IgD-negative memory B cell (primary cell): ENCODE results near the gene TOPAZ1. TPM values are rescaled to one million over a fixed set of nuclear protein-coding genes. Genes with fewer than 3 reads are reported as not detected.
"Not testable (repeated sequence)": the region's sequence is repeated elsewhere in the genome, so short reads cannot be mapped to it uniquely, and the experiment has no call there.

Source experiments
- H3K27ac Mint-ChIP-seq, 3 donors: one replicate each; pipeline ENCODE4 v1.8.0; 2020 to 2022; ENCODE audit warnings: mild to moderate bottlenecking in 3 of 3, mixed read lengths in 3 of 3, moderate library complexity in 1 of 3
- H3K27me3 Mint-ChIP-seq: one replicate; pipeline ENCODE4 v1.8.0; 2021; ENCODE audit warnings: mixed read lengths
- H3K36me3 Mint-ChIP-seq: one replicate; pipeline ENCODE4 v1.8.0; 2020; ENCODE audit warnings: mild to moderate bottlenecking, mixed read lengths
- H3K4me1 Mint-ChIP-seq, 3 donors: one replicate each; pipeline ENCODE4 v1.8.0; 2020 to 2022; ENCODE audit warnings: mixed read lengths in 3 of 3, mild to moderate bottlenecking in 1 of 3
- H3K4me3 Mint-ChIP-seq, 4 donors: one replicate each; pipeline ENCODE4 v1.8.0; 2020 to 2022; ENCODE audit warnings: mild to moderate bottlenecking in 4 of 4, mixed read lengths in 4 of 4, moderate library complexity in 3 of 4
- H3K9me3 Mint-ChIP-seq, 3 donors: one replicate each; pipeline ENCODE4 v1.8.0; 2020 to 2021; ENCODE audit warnings: mixed read lengths in 3 of 3, mild to moderate bottlenecking in 1 of 3
- polyA plus RNA-seq: library from polyadenylated mRNA; unstranded; fragments of 300-500 nt; fragmentation: Illumina TruSeq; gene quantifications from one replicate; pipeline ENCODE4 v1.2.3, GENCODE V29; 2021

Gene TOPAZ1
- polyA plus RNA-seq, 1 donor from 2014 or later, result not detected

DNA sequence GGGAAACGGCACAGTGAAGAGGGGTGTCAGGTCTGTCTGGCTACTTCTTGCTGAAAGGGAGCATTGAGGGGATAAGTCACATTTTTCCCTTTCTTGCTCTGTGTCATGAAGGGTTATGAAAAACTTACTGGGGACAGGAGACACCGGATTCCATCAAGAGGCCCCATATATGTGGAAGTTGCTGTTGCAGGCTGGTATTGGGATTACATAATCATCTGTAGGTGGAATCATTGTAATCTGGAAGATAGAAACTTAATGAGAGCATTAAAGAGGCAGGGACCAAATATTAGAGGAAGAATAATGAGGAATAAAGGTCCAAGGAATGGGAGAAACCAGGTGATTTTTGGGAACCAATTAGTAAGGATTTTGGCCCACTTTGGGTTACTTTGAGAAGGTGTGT lies 92.6 kb downstream of the TOPAZ1 start:
- Mint-ChIP-seq H3K36me3 (no peaks in the 10 kb centered on the region), H3K4me3 (peak overlapping the region in 1 of 4 donors; percentile 38), H3K4me1 (peaks cover 0 to 7% (median 4%) of the 10 kb centered on the region in 3 donors), H3K9me3 (no peaks in the 10 kb centered on the region), H3K27me3 (peaks cover 2% of the 10 kb centered on the region), H3K27ac (no peak overlapping the region)

DNA sequence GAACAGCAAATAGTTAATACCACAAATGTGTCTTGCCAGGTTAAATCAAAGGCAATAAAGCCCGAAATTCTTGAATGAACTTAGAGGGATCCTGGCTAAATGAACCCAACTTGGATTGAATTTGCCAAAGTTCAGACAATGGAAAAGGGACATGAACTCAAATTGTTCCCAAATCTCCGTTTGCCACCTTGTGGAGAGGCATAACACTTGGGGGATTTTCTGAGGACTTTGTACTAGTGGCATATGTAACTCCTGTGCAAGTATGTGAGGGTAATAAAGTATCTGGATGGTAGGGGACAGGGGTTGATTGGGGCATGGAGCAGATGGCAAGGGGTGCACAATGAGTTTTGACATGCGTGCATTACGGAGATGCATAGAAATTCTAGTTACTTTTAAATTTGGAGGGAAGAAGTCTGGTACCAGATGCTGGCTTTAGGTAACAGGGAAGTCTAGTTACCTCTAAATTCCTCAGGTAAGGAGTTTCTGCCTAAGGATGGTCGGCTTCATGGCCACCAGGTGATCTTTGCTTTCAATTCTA lies 95.6 kb downstream of the TOPAZ1 start:
- Mint-ChIP-seq H3K27me3 (peaks cover 2% of the 10 kb centered on the region), H3K27ac (peak overlapping the region; percentile 83 to 99 (median 97)), H3K4me1 (peaks cover 9 to 18% (median 12%) of the 10 kb centered on the region in 3 donors), H3K36me3 (no peaks in the 10 kb centered on the region), H3K9me3 (no peaks in the 10 kb centered on the region), H3K4me3 (peak overlapping the region; percentile 90 to 100 (median 98))

DNA sequence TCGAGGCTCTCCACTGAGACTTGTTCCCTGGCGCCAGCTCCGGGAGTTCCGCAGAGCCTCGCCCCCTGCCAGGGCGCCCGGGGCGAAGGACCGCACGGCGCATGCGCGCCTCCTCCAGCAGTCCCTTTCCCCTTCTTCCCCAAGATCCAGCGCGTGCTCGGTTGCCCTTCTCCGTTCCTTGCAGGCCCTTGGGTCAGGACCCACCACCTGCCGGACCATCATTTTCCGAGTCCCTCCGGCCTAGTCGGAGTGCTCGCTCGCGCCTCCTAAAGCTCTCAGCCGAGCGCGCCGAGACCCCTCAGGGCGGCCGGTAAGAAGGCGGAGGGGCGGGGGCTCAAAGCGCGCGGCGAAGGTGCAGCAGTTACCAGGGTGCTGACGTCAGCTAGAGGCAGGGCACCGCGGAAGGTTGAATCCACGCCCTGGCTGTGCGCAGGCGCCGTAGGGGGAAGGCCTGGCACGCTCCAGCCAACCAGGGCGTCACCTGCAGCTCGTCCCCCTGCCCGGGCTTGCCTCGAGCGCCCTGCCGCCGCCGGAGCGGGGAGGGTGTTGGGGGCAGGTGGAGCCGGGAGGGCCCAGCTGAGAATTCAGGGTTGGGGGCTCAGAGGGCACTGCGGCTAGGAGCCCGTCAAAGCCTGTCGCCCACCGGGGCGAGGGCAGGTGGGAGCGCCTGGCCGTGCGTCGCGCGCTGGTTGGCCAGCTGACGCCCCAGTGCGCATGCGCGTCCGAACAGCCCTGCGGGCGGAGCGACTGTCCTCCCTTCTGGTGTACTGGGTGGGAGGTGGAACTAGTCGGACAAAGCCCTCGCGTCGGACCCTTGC lies 96.5 kb downstream of the TOPAZ1 start, which contains the start of gene TCAIM:
TSS of gene TCAIM (plus strand) at position 757 of the 818 bp plus-strand sequence. CDS start 16,017 bp downstream, outside the sequence.
- H3K27me3 Mint-ChIP-seq, result peaks cover 1% of the 10 kb centered on the region
- H3K36me3 Mint-ChIP-seq, result no peaks in the 10 kb centered on the region
- H3K27ac Mint-ChIP-seq, result peak within 1 kb of the TSS; percentile 83 to 99 (median 97)
- no peaks in the 10 kb centered on the region for H3K9me3 Mint-ChIP-seq
- peaks cover 9 to 18% (median 12%) of the 10 kb centered on the region in 3 donors for H3K4me1 Mint-ChIP-seq
- H3K4me3 Mint-ChIP-seq, result peak within 1 kb of the TSS; percentile 90 to 100 (median 98)

DNA sequence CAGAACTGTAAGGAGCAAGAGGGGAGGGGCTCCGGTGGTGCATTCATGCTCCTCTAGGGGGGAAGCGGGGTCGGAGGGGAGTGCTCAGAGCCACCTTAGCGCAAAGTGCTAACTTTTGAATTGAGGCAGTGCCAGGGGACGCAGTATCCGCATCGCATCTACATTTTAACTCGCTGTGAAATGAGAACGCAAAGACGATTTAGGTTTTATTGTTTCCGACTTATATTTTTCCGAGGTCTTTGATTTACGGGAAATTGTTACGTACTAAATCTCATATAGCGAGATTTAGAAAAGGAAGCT lies 97.1 kb downstream of the TOPAZ1 start:
- Mint-ChIP-seq H3K9me3 (no peaks in the 10 kb centered on the region), H3K27ac (peak overlapping the region; percentile 83 to 99 (median 97)), H3K27me3 (no peaks in the 10 kb centered on the region), H3K4me3 (peak overlapping the region; percentile 90 to 100 (median 98)), H3K4me1 (peaks cover 9 to 18% (median 12%) of the 10 kb centered on the region in 3 donors), H3K36me3 (no peaks in the 10 kb centered on the region)

DNA sequence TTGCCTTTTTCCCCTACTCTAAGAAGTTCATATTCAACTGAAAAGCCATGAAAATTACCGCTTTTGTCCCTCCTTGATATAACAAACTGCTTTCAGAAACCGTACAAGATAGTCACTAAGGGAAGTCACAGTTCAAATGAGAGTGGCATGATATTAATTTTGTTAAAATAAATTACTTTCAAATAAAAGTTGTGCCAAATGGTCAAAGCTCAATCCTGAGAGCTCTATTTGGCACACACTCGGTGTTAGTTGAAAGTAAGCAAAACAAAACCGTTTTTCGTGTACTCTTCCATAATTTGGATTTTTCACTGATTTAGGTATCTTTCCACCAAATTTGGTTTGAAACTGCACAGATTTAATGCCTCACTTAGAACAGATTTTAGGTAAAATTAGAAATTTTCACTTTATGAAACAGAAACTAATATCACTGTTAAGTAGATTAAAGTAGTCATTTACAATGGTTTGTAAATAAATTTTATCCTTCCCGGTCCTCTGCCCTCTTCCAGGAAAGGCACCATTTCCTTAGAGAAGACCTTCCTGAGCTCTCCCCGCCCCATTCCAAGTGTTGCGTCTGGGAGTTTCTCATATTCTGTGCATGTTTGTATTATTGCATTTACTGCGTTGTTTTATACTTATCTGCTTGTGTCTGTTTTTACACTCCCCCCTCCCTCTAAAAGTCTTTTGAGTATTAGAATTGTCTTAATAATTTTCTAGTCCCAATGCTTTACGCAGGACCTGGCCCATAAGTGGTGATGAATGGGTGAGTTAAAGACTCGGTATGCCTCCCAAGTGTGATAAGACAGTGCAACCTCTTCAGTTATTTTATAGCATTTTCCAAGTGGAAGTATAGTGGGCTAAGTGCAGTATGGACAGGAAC lies 97.7 kb downstream of the TOPAZ1 start:
- Mint-ChIP-seq H3K36me3 (no peaks in the 10 kb centered on the region), H3K4me1 (peaks cover 9 to 18% (median 12%) of the 10 kb centered on the region in 3 donors), H3K27me3 (no peaks in the 10 kb centered on the region), H3K27ac (peak overlapping the region; percentile 83 to 99 (median 97)), H3K4me3 (peak overlapping the region; percentile 90 to 100 (median 98)), H3K9me3 (no peaks in the 10 kb centered on the region)

DNA sequence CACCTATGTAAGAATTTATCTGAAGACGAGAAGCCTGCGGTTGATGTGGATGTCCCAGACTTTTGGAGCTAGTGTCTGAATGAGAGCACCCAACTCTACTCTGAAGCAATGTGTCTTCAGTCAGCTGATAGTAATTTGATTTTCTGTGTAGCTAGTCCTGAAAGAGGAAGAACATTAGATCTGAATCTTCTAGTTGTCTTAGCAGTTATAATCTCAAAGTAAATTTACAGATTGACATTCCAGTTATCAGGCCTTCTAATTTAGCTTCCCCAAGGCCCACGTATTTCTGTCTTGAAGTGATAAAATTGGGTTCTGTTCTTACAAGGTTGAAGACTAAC lies 98.3 kb downstream of the TOPAZ1 start:
- no peaks in the 10 kb centered on the region for H3K27me3 Mint-ChIP-seq
- H3K4me1 Mint-ChIP-seq, result peaks cover 9 to 18% (median 12%) of the 10 kb centered on the region in 3 donors
- no peaks in the 10 kb centered on the region for H3K36me3 Mint-ChIP-seq
- no peaks in the 10 kb centered on the region for H3K9me3 Mint-ChIP-seq
- H3K4me3 Mint-ChIP-seq, result peak overlapping the region; percentile 90 to 100 (median 98)
- H3K27ac Mint-ChIP-seq, result peak overlapping the region in 2 of 3 donors; percentile 18 to 83

DNA sequence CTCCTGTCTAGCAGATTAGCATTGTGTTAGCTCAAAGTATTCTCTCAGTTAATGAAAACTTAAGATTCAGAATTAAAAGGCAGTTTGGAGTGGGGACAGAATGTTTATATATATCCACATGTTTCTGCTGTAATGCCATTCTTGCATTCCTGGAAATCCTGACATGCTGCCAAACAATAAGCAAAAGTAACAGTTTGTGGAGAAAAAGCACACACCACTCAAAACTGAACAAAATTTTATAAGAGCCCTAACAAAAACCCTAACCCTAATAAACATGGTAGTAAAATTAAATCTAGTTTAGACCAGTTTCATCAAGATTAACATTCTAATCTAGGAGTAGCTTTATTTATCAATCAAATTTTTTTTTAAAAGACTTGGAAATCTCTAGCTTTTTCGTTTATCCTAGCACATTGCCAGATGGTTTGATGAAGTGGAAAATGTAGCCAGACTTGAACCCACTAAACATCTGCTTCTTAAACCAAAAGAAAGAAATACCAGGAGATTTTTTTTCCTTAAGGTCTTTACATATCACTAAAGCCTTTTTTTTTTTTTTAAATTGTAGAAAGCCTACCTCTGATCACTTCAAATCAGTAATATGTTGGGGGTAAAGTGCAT lies 100.6 kb downstream of the TOPAZ1 start:
- Mint-ChIP-seq H3K27ac (no peak overlapping the region), H3K9me3 (no peaks in the 10 kb centered on the region), H3K4me1 (peaks cover 9 to 17% (median 12%) of the 10 kb centered on the region in 3 donors), H3K4me3 (no peak overlapping the region), H3K27me3 (no peaks in the 10 kb centered on the region), H3K36me3 (no peaks in the 10 kb centered on the region)

DNA sequence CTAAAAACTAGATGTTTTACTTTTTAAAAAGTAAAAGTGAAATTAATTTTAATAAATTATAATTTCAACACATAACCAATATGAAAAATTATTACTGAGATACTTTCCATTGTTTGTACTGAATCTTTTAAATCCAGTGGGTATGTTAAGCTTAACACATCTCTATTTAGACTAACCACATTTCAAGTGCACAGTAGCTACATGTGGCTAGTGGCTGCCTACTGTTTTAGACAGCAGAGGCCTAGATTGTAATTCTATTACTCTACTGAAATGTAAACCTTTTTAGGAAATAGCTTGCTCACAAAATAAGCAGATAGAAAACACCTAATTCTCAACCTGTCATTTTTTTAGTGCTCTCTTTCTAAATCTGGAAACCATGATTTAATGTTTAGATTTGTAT lies 101.7 kb downstream of the TOPAZ1 start:
- peaks cover 7 to 12% (median 12%) of the 10 kb centered on the region in 3 donors for H3K4me1 Mint-ChIP-seq
- no peak overlapping the region for H3K4me3 Mint-ChIP-seq
- H3K36me3 Mint-ChIP-seq, result no peaks in the 10 kb centered on the region
- H3K9me3 Mint-ChIP-seq, result no peaks in the 10 kb centered on the region
- no peaks in the 10 kb centered on the region for H3K27me3 Mint-ChIP-seq
- no peak overlapping the region for H3K27ac Mint-ChIP-seq

DNA sequence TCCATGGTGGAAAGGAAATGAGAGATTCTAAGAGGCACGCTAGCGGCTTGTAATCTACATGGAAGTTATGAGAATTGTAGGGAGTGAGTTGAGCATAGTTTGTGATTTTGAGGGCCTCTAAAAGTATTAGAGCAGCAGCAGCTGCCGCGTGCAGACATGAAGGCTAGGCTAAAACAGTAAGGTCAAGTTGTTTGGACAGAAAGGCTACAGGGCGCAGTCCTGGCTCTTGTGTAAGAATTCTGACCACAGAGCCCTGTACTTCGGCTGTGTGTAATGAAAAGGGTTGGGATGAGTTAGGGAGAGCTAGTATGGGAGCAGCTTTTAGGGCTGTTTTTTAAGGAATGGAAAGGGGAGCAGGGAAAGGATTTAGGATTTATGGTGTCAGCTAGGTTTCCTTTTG lies 104.9 kb downstream of the TOPAZ1 start:
- H3K9me3 Mint-ChIP-seq, H3K4me3 Mint-ChIP-seq, H3K27me3 Mint-ChIP-seq, H3K36me3 Mint-ChIP-seq, H3K27ac Mint-ChIP-seq, H3K4me1 Mint-ChIP-seq: not testable (repeated sequence)

DNA sequence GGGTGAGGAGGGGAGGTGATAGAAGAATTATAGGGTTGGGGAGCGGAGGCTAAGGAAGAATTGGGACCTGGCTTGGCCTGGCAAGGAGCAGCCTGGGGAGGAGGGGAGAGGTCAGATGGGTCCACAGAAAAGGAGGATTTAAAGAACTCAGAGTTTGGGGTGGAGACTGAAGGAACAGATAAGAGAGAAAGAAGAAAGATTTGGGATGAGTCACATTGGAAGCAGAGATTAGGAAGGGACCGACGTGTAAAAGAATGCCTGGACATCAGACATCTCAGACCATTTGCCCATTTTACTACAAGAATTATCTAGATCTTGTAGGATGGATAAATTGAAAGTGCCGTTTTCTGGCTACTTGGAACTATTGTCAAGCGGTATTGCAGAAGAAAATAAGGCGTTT lies 107.3 kb downstream of the TOPAZ1 start:
- Mint-ChIP-seq H3K4me3 (no peak overlapping the region), H3K27ac (no peak overlapping the region), H3K36me3 (peaks cover 4% of the 10 kb centered on the region), H3K9me3 (peaks cover 0 to 5% (median 0%) of the 10 kb centered on the region in 3 donors), H3K4me1 (peaks cover 0 to 8% (median 4%) of the 10 kb centered on the region in 3 donors), H3K27me3 (no peaks in the 10 kb centered on the region)

DNA sequence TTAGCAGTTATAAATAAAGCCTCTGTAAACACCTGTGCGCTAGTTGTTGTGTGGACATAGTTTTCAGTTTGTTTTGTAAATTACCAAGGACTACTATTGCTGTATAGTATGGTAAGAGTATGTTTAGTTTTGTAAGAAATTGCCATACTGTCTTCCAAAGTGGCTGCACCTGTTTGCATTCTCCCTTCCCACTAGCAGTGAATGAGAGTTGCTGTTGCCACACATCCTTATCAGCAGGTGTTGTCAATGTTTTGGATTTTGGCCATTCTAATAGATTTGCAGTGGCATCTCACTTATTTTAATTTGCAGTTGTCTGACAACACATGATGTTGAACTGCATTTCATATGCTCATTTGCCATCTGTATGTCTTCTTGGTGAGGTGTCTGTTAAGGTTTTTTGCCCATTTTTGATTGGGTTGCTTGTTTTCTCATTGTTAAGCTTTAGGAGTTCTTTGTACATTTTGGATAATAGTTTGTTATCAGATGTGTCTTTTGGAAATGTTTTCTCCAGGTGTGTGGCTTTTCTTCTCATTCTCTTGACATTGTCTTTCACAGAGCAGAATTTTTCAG lies 111.8 kb downstream of the TOPAZ1 start:
- no peak overlapping the region for H3K4me3 Mint-ChIP-seq
- no peaks in the 10 kb centered on the region for H3K27me3 Mint-ChIP-seq
- H3K36me3 Mint-ChIP-seq, result peaks cover 17% of the 10 kb centered on the region
- no peak overlapping the region for H3K27ac Mint-ChIP-seq
- peaks cover 0 to 8% (median 4%) of the 10 kb centered on the region in 3 donors for H3K4me1 Mint-ChIP-seq
- peaks cover 0 to 8% (median 0%) of the 10 kb centered on the region in 3 donors for H3K9me3 Mint-ChIP-seq

DNA sequence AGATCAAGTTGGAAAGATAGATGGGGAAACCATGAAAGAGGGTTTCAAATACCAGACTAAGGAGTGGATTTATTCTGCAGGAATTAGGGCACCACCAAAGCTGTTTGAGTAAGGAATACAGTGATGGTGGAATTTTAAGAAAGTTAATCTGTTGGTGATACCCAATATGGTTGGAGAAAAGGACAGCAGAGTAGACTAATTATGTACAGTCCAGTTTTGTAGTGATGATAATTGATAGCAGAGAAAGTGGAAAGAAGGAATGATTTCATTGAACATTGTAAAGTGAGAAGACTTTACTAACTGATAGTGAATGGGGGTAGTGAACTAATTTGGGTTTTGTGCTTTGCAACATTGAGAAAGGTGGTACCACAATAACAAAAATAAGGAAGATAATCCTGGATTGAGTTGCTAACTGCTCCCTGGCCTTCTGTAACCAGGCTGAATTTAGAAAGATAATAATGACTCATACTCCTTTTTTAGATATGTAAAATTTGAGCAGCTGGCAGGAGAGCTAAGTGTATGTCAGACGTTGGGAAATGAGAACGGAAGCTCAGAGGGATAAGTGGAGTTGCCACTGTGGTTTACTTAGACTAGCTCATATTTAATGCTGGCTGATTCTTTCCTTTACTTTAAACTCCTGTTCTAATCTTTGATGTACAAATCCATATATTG lies 113.8 kb downstream of the TOPAZ1 start:
- Mint-ChIP-seq H3K9me3 (peaks cover 0 to 8% (median 0%) of the 10 kb centered on the region in 3 donors), H3K36me3 (peaks cover 21% of the 10 kb centered on the region)

DNA sequence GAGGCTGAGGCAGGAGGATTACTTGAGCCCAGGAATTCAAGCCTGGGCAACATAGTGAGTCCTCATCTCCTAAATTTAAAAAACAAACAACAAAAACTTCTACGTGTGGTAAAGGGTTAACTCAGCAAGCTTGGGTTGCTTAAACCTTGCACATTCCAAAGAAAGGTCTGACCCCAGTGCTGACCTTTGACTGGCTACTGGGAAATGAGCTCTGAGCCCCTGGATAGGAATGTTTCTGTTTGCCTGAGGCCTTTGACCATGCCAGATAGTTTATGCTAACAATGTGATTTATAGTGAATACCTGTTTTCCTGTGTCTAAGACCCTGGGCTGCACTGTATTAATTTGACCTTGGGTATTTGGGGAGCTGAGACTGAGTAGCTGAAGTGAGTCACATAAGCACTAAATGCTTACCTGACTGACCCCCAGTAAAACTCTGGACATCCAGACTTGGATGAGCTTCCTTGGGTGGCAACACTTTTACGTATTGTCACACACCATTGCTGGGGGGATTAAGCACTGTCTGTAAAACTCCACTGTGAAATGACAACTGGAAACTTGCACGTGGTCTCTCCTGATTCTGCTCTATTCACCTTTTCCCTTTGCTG lies 117.6 kb downstream of the TOPAZ1 start:
- Mint-ChIP-seq H3K36me3 (peaks cover 21% of the 10 kb centered on the region), H3K4me3 (no peak overlapping the region), H3K27ac (no peak overlapping the region)

More for the DNA sequence above, 113.8 kb downstream of the TOPAZ1 start:
- H3K4me1 Mint-ChIP-seq, result peaks cover 0 to 6% (median 0%) of the 10 kb centered on the region in 3 donors
- H3K27me3 Mint-ChIP-seq, result no peaks in the 10 kb centered on the region
- no peak overlapping the region for H3K4me3 Mint-ChIP-seq
- H3K27ac Mint-ChIP-seq, result no peak overlapping the region

DNA sequence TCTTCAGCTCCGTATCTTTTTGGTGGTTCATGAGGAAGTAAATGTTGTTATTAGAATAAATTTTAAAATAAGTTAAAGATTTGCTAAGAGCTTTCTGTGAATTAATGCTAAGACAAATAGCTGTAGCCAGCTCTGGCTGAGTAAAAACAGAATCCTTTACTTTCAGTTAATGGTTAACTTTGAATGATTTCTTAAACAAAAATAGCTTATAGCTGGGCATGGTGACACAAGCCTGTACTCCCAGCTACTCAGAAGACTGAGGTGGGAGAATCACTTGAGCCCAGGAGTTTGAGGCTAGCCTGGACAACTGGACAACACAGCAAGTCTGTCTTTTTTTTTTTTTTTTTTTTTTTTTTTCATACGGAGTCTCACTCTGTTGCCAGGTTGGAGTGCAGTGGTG lies 121.9 kb downstream of the TOPAZ1 start:
- Mint-ChIP-seq H3K36me3 (peaks cover 10% of the 10 kb centered on the region), H3K9me3 (no peaks in the 10 kb centered on the region), H3K27me3 (no peaks in the 10 kb centered on the region)

More for the DNA sequence above, 117.6 kb downstream of the TOPAZ1 start:
- H3K27me3 Mint-ChIP-seq, result no peaks in the 10 kb centered on the region
- peaks cover 0 to under 1% (median 0%) of the 10 kb centered on the region in 3 donors for H3K9me3 Mint-ChIP-seq
- no peaks in the 10 kb centered on the region for H3K4me1 Mint-ChIP-seq

More for the DNA sequence above, 121.9 kb downstream of the TOPAZ1 start:
- no peaks in the 10 kb centered on the region for H3K4me1 Mint-ChIP-seq
- H3K27ac Mint-ChIP-seq, result no peak overlapping the region
- no peak overlapping the region for H3K4me3 Mint-ChIP-seq
